ENCODE data around the gene CLCNKA.
"Not testable (repeated sequence)": the region's sequence is repeated elsewhere in the genome, so short reads cannot be mapped to it uniquely, and the experiment has no call there.

The CLCNKA gene

DNA sequence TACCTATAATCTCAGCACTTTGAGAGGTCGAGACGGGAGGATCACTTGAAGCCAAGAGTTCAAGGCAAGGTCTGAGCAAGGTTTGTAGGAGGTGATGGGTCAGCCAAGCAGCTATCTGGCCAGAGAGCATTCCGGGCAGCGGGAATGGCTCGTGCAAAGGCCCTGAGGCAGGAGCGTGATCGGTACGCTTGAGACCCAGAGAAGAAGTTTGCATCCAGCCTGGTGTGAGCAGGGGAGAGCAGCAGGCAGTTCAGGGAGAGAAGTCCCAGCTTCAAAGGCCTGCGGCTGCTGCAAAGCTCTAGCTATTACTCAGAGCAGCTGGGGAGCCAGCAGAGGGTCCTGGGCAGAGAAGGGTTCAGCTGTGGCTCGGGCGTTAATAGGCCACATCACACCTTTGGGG is 22.9 kb upstream of the CLCNKA start:
- DNase-seq: no peak

DNA sequence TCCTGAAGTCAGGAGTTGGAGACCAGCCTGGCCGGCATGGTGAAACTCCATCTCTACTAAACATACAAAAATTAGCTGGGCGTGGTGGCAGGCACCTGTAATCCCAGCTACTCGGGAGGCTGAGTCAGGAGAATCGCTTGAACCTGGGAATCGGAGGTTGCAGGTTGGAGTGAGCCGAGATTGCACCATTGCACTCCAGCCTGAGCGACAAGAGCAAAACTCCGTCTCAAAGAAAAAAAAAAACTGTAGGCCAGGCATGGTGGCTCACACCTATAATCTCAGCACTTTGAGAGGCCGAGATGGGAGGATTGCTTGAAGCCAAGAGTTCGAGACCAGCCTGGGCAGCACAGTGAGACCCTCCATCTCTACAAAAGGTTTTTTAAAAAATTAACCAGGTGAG is 20.6 kb upstream of the CLCNKA start:
- DNase-seq: not testable (repeated sequence)

DNA sequence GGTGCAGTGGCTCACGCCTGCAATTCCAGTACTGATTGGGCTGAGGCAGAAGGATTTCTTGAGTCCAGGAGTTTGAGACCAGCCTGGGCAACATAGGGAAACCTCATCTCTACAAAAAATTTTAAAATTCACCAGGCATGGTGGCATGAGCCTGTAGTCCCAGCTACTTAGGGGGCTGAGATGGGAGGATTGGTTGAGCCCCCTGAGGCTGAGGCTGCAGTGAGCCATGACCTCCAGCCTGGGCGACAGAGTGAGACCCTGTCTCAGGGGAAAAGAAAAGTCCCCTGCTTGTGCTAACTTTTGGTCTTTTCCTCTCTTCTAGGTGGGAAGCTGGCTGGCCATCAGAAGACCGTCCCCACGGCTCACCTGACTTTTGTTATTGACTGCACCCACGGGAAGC is 16.2 kb upstream of the CLCNKA start:
- no peak for DNase-seq

- DNase-seq: no peak
These were observed 15.8 kb upstream of the CLCNKA start for GRCh38 chr1:16006010-16006409.

- no peak for DNase-seq
These were observed 15.0 kb upstream of the CLCNKA start for GRCh38 chr1:16006552-16007485.

DNA sequence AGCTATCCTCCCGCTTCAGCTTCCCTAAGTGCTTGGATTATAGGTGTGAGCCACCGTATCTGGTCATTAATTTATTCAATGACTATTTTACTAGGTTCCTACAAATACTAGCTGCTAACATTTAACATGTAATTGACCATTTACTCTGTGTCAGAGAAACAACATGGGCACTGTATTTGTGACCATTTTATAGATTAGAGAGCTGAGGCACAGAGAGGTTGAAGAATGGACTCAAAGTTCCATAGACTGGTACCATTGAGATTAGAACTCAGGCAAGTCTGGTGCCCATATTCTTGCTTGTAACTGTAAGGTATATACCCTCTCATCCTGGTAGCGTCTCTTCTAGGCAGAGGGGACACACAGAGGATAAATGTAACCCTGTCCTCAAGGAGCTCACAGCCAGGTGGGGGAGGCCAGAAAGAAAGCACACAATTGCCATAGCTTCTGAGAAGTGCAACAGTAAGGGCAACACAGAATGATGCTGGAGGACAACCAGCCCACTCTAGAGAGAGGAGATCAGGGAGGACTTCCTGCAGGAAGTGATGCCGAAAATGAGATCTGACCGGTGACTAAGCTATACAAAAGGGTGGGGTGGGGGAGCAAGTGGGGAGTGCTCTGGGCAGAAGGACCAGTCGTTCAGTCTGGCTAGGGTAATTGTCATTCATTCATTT is 14.0 kb upstream of the CLCNKA start:
- DNase-seq: no peak

DNA sequence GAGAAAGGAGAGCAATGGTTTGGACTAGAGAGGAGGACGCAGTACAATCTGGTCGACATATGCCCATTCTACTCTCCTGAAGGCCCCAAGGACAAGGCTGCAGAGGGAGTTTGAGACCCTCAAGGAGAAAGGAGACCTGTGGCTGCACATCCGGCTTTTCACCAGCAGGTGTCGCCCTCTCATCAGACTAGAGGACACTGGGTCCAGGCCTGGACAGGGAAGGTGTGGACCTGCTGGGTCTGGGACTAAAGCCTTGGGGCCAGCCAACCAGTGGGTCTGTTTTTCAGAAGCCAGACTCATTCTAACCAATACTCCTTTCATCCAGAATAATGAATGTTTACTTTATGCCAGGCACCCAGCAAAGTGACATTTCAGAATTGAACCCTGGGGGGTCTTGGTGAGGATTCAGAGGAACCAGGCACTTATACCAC is 12.8 kb upstream of the CLCNKA start:
- peak; percentile 33 for DNase-seq

- DNase-seq: no peak
These were observed 12.2 kb upstream of the CLCNKA start for GRCh38 chr1:16009678-16010077.

DNA sequence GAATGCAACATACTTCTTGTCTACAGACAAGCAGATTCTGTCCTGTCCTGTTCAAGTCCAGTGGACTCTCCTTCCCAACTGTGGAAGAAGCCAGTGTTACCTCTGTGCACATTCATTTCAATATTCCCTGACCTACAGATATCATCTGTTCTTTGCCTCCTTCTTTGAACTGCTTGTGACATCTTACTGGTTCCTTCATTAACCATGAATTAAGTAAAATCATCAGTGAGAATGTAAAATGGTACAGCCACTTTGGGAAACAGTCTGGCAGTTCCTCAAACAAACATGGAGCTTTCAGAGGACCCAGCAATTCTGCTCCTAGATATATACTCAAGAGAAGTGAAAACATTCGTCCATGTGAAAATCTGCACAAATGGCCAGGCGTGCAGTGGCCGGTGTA is 11.0 kb upstream of the CLCNKA start:
- no peak for DNase-seq

GRCh38 chr1:16011936-16012589 is 9.8 kb upstream of the CLCNKA start:
- DNase-seq: no peak

- DNase-seq: no peak
These were observed 9.1 kb upstream of the CLCNKA start for GRCh38 chr1:16012590-16013219.

GRCh38 chr1:16013220-16013907 is 8.5 kb upstream of the CLCNKA start:
- peak; percentile 8 for DNase-seq

- DNase-seq: no peak
These were observed 8.0 kb upstream of the CLCNKA start for GRCh38 chr1:16013908-16014258.

DNA sequence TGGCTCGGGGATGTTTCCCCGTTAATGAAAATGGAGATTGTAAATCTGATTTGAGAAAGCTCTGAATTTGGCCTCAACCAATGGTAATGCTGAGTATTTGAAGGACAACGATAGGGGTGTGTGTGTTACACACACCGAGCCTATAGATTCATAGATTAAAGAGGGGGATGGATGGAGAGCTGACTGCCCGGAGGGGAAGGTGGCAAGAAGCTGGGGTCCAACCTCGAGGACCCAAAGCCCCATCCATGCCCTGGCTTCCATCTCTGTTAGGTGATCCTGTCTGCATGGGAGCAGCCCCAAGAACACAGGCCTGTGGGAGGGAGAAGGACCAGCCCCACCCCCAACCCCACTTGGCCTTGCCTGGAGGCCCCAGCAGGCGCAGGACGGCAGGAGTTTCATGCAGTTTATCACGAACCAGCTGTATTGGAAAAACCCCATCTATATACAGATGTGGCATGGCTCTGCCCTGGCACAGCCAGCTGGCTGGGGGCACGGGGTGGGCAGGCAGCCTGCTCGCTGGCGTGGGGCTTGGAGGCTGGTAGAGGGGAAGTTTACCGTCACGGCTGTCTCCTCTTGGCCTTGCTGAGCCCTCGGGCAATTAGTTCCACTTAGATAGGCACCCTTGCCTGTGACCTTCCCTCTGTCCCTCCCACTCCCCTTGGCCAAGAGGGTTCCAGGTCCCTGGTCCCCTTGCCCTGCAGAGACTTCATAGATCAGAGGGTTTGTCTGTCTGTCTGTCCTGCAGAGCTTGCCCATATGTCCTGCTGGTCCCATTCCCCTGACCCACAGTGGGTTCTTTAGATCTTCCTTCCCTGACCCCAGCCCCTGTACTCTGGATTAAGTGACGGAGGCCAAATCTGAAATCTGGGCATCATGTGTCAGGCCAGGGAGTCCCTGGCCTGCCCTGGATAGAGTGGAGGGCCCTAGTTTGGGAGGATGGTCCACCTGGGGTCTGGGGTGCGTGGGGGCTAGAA is 7.0 kb upstream of the CLCNKA start:
- no peak for DNase-seq

GRCh38 chr1:16015491-16015890 is 6.3 kb upstream of the CLCNKA start:
- no peak for DNase-seq

- no peak for DNase-seq
These were observed 5.6 kb upstream of the CLCNKA start for GRCh38 chr1:16015960-16016901.

- DNase-seq: no peak
These were observed 4.8 kb upstream of the CLCNKA start for GRCh38 chr1:16017076-16017460.

DNA sequence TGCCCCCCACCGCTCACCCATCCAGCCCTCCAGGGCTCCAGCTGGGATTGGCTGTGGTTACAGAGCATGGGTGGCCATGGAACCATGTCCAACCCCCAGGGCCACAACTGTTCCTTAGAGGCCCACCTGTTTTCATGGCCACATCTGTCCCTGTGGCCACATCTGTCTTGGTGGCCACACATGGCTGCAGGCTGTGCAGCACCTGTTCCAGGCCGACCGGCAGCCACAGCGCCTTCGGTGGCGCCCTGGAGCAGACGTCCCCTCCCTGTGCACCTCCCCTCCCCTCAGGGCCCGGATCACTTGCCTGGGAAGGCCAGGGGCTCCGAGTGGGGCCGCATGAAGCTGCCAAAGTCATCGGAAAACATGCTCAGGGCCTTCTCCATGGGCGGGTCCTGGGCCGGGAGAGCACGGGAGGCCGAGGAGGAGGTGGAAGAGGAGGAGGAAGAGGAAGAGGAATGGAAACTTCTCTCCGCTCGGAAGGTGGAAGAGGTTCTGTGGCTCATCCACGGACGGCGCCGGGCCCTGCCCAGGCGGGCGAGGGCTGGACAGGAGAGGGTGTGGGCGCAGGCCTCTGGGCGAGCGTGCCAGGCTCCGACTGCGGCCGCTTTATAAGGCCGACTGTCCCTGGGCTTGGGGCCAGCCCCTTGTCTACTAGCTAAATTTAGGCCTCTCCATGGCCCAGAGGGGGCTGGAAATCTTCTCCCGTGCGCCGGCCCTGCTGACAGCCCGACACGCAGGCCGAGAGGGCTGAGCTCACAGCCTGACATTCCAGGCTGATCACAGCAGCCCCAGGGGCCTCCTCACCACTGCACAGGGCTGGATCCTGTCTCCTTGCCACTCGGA is 4.2 kb upstream of the CLCNKA start, which contains the start of gene HSPB7:
Gene HSPB7, minus strand, starts transcription at position 583 of the 843 bp plus-strand sequence. Its CDS starts 80 bp downstream, at position 503.
- DNase-seq: no peak

DNA sequence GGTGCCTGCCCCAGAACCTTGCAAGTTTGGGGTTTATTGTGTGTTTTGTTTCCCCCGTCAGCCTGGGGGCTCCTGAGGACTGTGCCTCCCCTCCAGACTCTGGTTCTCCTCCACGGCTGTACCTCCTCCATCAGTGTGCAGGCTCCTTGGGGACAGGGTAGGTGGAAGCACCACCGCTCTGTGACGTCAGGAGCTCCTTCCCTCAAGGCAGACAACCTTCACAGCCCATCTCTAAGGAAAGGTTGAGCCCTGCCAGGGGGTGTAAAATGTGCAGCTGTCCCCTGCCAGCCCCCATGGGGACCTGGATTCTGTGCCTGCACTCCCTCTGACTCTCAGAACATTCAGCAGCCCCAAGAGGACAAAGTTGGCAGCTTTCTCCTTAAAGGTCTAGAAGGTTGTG is 3.5 kb upstream of the CLCNKA start:
- no peak for DNase-seq
